H1 (cell line): Measurements from ENCODE around the gene SLC35B4. TPM values are rescaled to one million over a fixed set of nuclear protein-coding genes. Genes with fewer than 3 reads are reported as not detected.
A peak's percentile ranks its signal among the peaks of the same experiment; 100 is the strongest.

Experiments
- CTCF ChIA-PET: fragments of 300-600 bp; sonication (Branson Sonifier 250); formaldehyde crosslinking; loops from one replicate; lab custom pipeline; 2021; ENCODE audit not compliant: partially characterized antibody; lab: Charles Lee
- POLR2A ChIA-PET: fragments of 300-600 bp; sonication (Branson Sonifier 250); formaldehyde crosslinking; loops from one replicate; lab custom pipeline; 2021; ENCODE audit warnings: inconsistent platforms; ENCODE audit not compliant: partially characterized antibody; lab: Charles Lee
- DNase-seq, 2 experiments: peaks; one replicate each; pipeline versions ENCODE4 v3.0.0 to v3.0.0-alpha.2; 2010 to 2022; ENCODE audit warnings: low spot score in 2 of 2, low read depth in 1 of 2, mixed read lengths in 1 of 2
- FAIRE-seq: peaks from 2 replicates; lab custom pipeline; 2011; peaks lifted over from hg19 to GRCh38; lab: Jason Lieb, UNC
- H2AFZ ChIP-seq: 2 replicates; pipeline ENCODE4 v1.8.1; 2012; ENCODE audit warnings: low read length, inconsistent platforms
- H2AK5ac ChIP-seq: 2 replicates; pipeline ENCODE4 v1.6.1; 2013; ENCODE audit warnings: low read depth, low read length
- H2BK120ac ChIP-seq: replicated peaks from 2 replicates; pipeline ENCODE3; 2013; ENCODE audit warnings: low read depth, low read length, inconsistent platforms
- H2BK12ac ChIP-seq: 2 replicates; pipeline ENCODE4 v1.6.1; 2013; ENCODE audit warnings: low read depth, low read length
- H2BK15ac ChIP-seq: 2 replicates; pipeline ENCODE4 v1.6.1; 2013; ENCODE audit warnings: low read length
- H2BK20ac ChIP-seq: 2 replicates; pipeline ENCODE4 v1.6.1; 2013; ENCODE audit warnings: low read length
- H2BK5ac ChIP-seq: 2 replicates; pipeline ENCODE4 v1.6.1; 2013; ENCODE audit warnings: low read depth, low read length
- H3K14ac ChIP-seq: 2 replicates; pipeline ENCODE4 v1.6.1; 2013; ENCODE audit warnings: inconsistent platforms; ENCODE audit not compliant: insufficient read length
- H3K18ac ChIP-seq: 2 replicates; pipeline ENCODE4 v1.6.1; 2013; ENCODE audit warnings: low read length; ENCODE audit errors: extremely low read depth
- H3K23ac ChIP-seq: 2 replicates; pipeline ENCODE4 v1.6.1; 2013; ENCODE audit warnings: inconsistent platforms; ENCODE audit not compliant: insufficient read length
- H3K23me2 ChIP-seq: 2 replicates; pipeline ENCODE4 v1.6.1; 2013; ENCODE audit warnings: low read depth, low read length
- H3K27ac ChIP-seq: 2 replicates; pipeline ENCODE4 v1.6.1; 2011; ENCODE audit warnings: low read depth, low read length, inconsistent platforms
- H3K27me3 ChIP-seq, 4 experiments: replicated peaks in 1 of 4; 1 replicate in 1 of 4; 2 replicates in 3 of 4; pipeline versions ENCODE4 v1.6.1 to v1.8.1; 2011 to 2013; ENCODE audit warnings: low read length in 3 of 4, mild to moderate bottlenecking in 3 of 4, inconsistent platforms in 2 of 4, mixed read lengths in 2 of 4, moderate library complexity in 1 of 4; ENCODE audit not compliant: control insufficient read depth in 3 of 4, insufficient read depth in 3 of 4; ENCODE audit errors: extremely low read depth in 1 of 4
- H3K36me3 ChIP-seq, 4 experiments: 2 replicates each; pipeline versions ENCODE4 v1.6.1 to v1.8.1; 2011 to 2013; ENCODE audit warnings: mild to moderate bottlenecking in 4 of 4, low read length in 3 of 4, moderate library complexity in 2 of 4, control low read depth in 1 of 4, inconsistent platforms in 1 of 4; ENCODE audit not compliant: insufficient read depth in 4 of 4, control insufficient read depth in 2 of 4
- H3K4ac ChIP-seq: replicated peaks from 2 replicates; pipeline ENCODE3; 2013; ENCODE audit warnings: low read length, low read depth, mixed read lengths, inconsistent platforms; ENCODE audit not compliant: insufficient read length
- H3K4me1 ChIP-seq, 4 experiments: replicated peaks in 1 of 4; 1 replicate in 1 of 4; 2 replicates in 3 of 4; pipeline versions ENCODE4 v1.6.1 to v1.8.1; 2011 to 2013; ENCODE audit warnings: low read length in 3 of 4, inconsistent platforms in 2 of 4, mixed read lengths in 1 of 4; ENCODE audit not compliant: insufficient read depth in 4 of 4, control insufficient read depth in 3 of 4
- H3K4me2 ChIP-seq, 2 experiments: 2 replicates each; pipeline versions ENCODE4 v1.6.1 to v1.8.1; 2011 to 2013; ENCODE audit warnings: low read depth in 2 of 2, low read length in 2 of 2, control low read depth in 1 of 2, inconsistent platforms in 1 of 2, mild to moderate bottlenecking in 1 of 2; ENCODE audit not compliant: insufficient read depth in 1 of 2
- H3K4me3 ChIP-seq, 4 experiments: fragments of 200-600, 300-600 bp in 1 of 4; sonication (generic), shearing (Covaris generic), sonication (Bioruptor Twin) in 1 of 4; 2 replicates each; pipeline versions ENCODE4 v1.5.1 to v1.8.1; 2011 to 2016; ENCODE audit warnings: low read length in 4 of 4, low read depth in 3 of 4, control low read depth in 2 of 4, inconsistent platforms in 2 of 4, mild to moderate bottlenecking in 2 of 4, mixed read lengths in 1 of 4, moderate library complexity in 1 of 4; ENCODE audit not compliant: insufficient read depth in 2 of 4; ENCODE audit errors: extremely low read depth in 1 of 4
- H3K56ac ChIP-seq: replicated peaks from 2 replicates; pipeline ENCODE3; 2013; ENCODE audit warnings: low read depth, mild to moderate bottlenecking, mixed read lengths, low read length, inconsistent platforms; ENCODE audit not compliant: insufficient read length
- H3K79me1 ChIP-seq: 2 replicates; pipeline ENCODE4 v1.6.1; 2013; ENCODE audit warnings: low read depth, low read length, control low read depth
- H3K79me2 ChIP-seq, 2 experiments: 2 replicates each; pipeline versions ENCODE4 v1.6.1 to v1.8.1; 2012 to 2013; ENCODE audit warnings: low read length in 2 of 2, mild to moderate bottlenecking in 2 of 2, inconsistent platforms in 1 of 2; ENCODE audit not compliant: insufficient read depth in 2 of 2, control insufficient read depth in 1 of 2
- H3K9ac ChIP-seq, 4 experiments: replicated peaks in 1 of 4; 1 replicate in 1 of 4; 2 replicates in 3 of 4; pipeline versions ENCODE4 v1.6.1 to v1.8.1; 2011 to 2013; ENCODE audit warnings: low read depth in 3 of 4, low read length in 3 of 4, control low read depth in 2 of 4, mild to moderate bottlenecking in 2 of 4, moderate library complexity in 2 of 4, inconsistent platforms in 1 of 4; ENCODE audit errors: extremely low read depth in 1 of 4
- H3K9me3 ChIP-seq, 2 experiments: 2 replicates each; pipeline versions ENCODE4 v1.6.1 to v1.8.1; 2012 to 2013; ENCODE audit warnings: mild to moderate bottlenecking in 2 of 2, moderate library complexity in 2 of 2, control low read depth in 1 of 2, inconsistent platforms in 1 of 2, low read depth in 1 of 2, low read length in 1 of 2, mixed read lengths in 1 of 2; ENCODE audit not compliant: insufficient read depth in 2 of 2
- H4K20me1 ChIP-seq, 2 experiments: replicated peaks in 1 of 2; 2 replicates each; pipeline versions ENCODE3 to v1.8.1; 2011 to 2013; ENCODE audit warnings: inconsistent platforms in 2 of 2, low read length in 2 of 2, mild to moderate bottlenecking in 1 of 2; ENCODE audit not compliant: insufficient read depth in 2 of 2, control insufficient read depth in 1 of 2
- H4K5ac ChIP-seq: 2 replicates; pipeline ENCODE4 v1.6.1; 2013; ENCODE audit warnings: low read length, low read depth, mixed read lengths, inconsistent platforms; ENCODE audit not compliant: insufficient read length
- H4K8ac ChIP-seq: 2 replicates; pipeline ENCODE4 v1.8.0; 2013; ENCODE audit warnings: mild to moderate bottlenecking, moderate library complexity, low read length, inconsistent platforms; ENCODE audit not compliant: insufficient read depth; ENCODE audit errors: extremely low read depth
- H4K91ac ChIP-seq: replicated peaks from 2 replicates; pipeline ENCODE3; 2013; ENCODE audit warnings: low read length, mixed read lengths, inconsistent platforms; ENCODE audit not compliant: insufficient read length
- HDAC6 ChIP-seq: IDR thresholded peaks from one replicate; pipeline ENCODE4 v1.7.1; 2012; ENCODE audit warnings: low read depth, mild to moderate bottlenecking, inconsistent platforms, low read length, moderate library complexity
- POLR2AphosphoS5 ChIP-seq: IDR thresholded peaks from 2 replicates; pipeline ENCODE4 v1.6.1; 2011; ENCODE audit warnings: low read depth, low read length
- WGBS, 2 experiments: shearing (Covaris generic) in 1 of 2; methylation state at CpG; one replicate each; pipeline versions ENCODE4 v1.1.6 to v1.1.7; 2013 to 2015; ENCODE audit warnings: low lambda C conversion rate in 2 of 2, mixed read lengths in 2 of 2, inconsistent platforms in 1 of 2, low coverage in 1 of 2, missing lambda C conversion rate in 1 of 2; ENCODE audit not compliant: insufficient replicate concordance in 2 of 2, insufficient coverage in 1 of 2, insufficient read length in 1 of 2; ENCODE audit errors: extremely low coverage in 1 of 2, missing lambda C conversion rate in 1 of 2; 5-methylcytosine and 5-hydroxymethylcytosine counted together
- long read RNA-seq, 2 experiments: library from RNA in 1 of 2; library from capped mRNA in 1 of 2; stranded (forward); transcript quantifications; one replicate each; pipeline ENCODE4 v2.0.0, GENCODE V29; 2021; ENCODE audit warnings: inconsistent platforms in 1 of 2
- polyA minus RNA-seq, 3 experiments: library from RNA; depleted of rRNA, polyadenylated mRNA; stranded (reverse); fragments of >200 nt; gene quantifications; 1 replicate in 2 of 3; 2 replicates in 1 of 3; pipeline ENCODE4 v1.2.3, GENCODE V29; 2011
- polyA plus RNA-seq, 7 experiments: library from polyadenylated mRNA; depleted of rRNA in 3 of 7; stranded (reverse) in 5 of 7; unstranded in 2 of 7; fragments of >200 nt in 5 of 7; fragments of 200-250 nt in 2 of 7; gene quantifications; 1 replicate in 5 of 7; 2 replicates in 1 of 7; 4 replicates in 1 of 7; pipeline versions ENCODE4 v1.2.1 to v1.2.3, GENCODE V29; 2011 to 2013; ENCODE audit warnings: missing spikeins in 2 of 7, mixed read lengths in 2 of 7
- total RNA-seq: library from RNA; stranded (reverse); fragmentation: NEBNext Ultra II Directional; extraction: Animal tissue kit (Norgen Biotek cat#: 25700); gene quantifications from 2 replicates; pipeline ENCODE4 v1.2.1, GENCODE V29; 2021
- TF ChIP-seq, protein P1 (sequence below): IDR thresholded peaks from 2 replicates; pipeline ENCODE4 v1.6.1; 2011; ENCODE audit warnings: low read length, improper control_type of control experiment
- TF ChIP-seq, protein P2 (sequence below): IDR thresholded peaks from 2 replicates; pipeline ENCODE4 v1.6.1; 2011; ENCODE audit warnings: low read depth, mild to moderate bottlenecking, low read length; ENCODE audit not compliant: insufficient read depth

Gene SLC35B4, protein sequence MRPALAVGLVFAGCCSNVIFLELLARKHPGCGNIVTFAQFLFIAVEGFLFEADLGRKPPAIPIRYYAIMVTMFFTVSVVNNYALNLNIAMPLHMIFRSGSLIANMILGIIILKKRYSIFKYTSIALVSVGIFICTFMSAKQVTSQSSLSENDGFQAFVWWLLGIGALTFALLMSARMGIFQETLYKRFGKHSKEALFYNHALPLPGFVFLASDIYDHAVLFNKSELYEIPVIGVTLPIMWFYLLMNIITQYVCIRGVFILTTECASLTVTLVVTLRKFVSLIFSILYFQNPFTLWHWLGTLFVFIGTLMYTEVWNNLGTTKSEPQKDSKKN
- total RNA-seq (34.6 and 41.5 TPM in 2 replicates), polyA plus RNA-seq (2011; rRNA removed) (25.8 and 28.9 TPM in 2 replicates), polyA minus RNA-seq (2011; rRNA and poly(A)+ RNA removed) (75.3 and 80.9 TPM in 2 replicates)
- 25.7 TPM for polyA plus RNA-seq (2011; cell fraction: cytosol; rRNA removed)
- 33.9 TPM for polyA plus RNA-seq (2011; cell fraction: nucleus; rRNA removed)
- 18.5 to 25.6 TPM (median 20.7 TPM) in 4 replicates for polyA plus RNA-seq (2012, experiment 1 of 2)
- 4.4 TPM for polyA plus RNA-seq (2012, experiment 2 of 2)
- 39.3 TPM for polyA plus RNA-seq (2013, experiment 1 of 2)
- 46.4 TPM for polyA plus RNA-seq (2013, experiment 2 of 2)
- polyA minus RNA-seq (2011; cell fraction: cytosol; rRNA and poly(A)+ RNA removed): 32.2 TPM
- 40.6 TPM for polyA minus RNA-seq (2011; cell fraction: nucleus; rRNA and poly(A)+ RNA removed)
- long read RNA-seq, experiment 1, partial matches to known transcripts: 2 of 39 reads
- long read RNA-seq, experiment 1, other reads (novel, unspliced or antisense): 37 of 39 reads
- long read RNA-seq, experiment 2, full-length matches to known transcripts: 51 of 58 reads
- long read RNA-seq, experiment 2, partial matches to known transcripts: 2 of 58 reads
- long read RNA-seq, experiment 2, other reads (novel, unspliced or antisense): 5 of 58 reads

DNA sequence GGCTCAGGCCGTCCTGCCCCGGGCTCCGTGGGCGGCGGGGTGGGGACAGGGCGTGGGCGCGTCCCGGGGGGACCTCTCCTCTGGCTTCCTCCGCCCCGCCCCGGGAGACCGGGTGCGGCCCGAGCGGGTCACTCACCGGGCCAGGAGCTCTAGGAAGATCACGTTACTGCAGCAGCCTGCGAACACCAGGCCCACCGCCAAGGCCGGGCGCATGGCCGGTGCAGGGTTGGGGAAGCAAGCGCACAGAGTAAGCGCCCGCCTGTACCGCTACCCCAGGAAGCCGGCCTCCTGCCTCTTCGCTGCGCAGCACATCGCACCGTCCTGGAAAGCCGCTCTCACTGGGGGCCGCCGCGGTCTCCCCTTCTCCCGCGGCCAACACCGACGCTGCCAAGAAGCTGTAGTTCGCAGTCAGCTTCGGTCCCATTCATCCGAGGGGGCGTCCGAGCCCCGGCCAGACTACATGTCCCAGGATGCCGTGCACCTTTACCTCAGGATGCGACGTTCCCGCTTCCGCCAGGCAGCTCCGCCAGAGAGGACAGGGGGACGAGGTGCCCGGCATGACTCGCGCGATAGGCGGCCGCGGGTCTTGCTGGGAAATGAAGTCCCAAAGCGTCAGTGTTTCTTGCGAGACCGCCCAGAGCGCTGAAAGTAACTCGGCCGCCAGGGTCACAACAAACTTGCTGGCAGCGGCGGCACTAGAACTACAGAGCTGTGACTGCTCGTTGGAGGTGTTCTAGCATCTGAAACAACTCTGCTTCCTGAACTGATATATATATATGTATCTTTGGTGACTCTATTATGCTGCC, at the start of gene SLC35B4:
TSS of gene SLC35B4 (minus strand) at position 392 of the 806 bp plus-strand sequence. CDS start at position 213, 179 bp downstream.
- H2AFZ ChIP-seq: peak within 1 kb of the TSS; percentile 93
- H3K27ac ChIP-seq: peak within 1 kb of the TSS; percentile 54; the same call in 1 of the 2 replicates
- H3K23me2 ChIP-seq: peaks cover 4% of the 10 kb centered on the region
- peak; percentile 93 to 98 for DNase-seq
- H3K56ac ChIP-seq: peak within 1 kb of the TSS; percentile 71
- 3% methylated on average over 53 of the region's 69 CpGs; no CpG with 5 or more reads in 1 of the 2 experiments for WGBS, 2 experiments
- no peak within 1 kb of the TSS for H3K4ac ChIP-seq
- H4K20me1 ChIP-seq: no peaks in the 10 kb centered on the region
- H4K91ac ChIP-seq: no peak within 1 kb of the TSS
- H3K79me1 ChIP-seq: peaks cover 2% of the 10 kb centered on the region; the same call in 1 of the 2 replicates
- peak within 1 kb of the TSS; percentile 84 to 94 (median 88) for H3K4me3 ChIP-seq
- CTCF ChIA-PET: interaction anchor here (0.8 to 2.2 kb wide), 6 partner anchors 12 to 197 kb away, joined by 3 to 11 read pairs (median 4); partner anchors contain the start of gene LRGUK
- no peak within 1 kb of the TSS for H3K14ac ChIP-seq
- no peak within 1 kb of the TSS for H2BK15ac ChIP-seq
- no peak within 1 kb of the TSS for H3K18ac ChIP-seq
- H2AK5ac ChIP-seq: no peak within 1 kb of the TSS
- H3K4me1 ChIP-seq: no peaks in the 10 kb centered on the region; a peak in 1 of 7 replicates
- H3K27me3 ChIP-seq: no peaks in the 10 kb centered on the region
- peak within 1 kb of the TSS; percentile 67 to 86 (median 72) for H3K9ac ChIP-seq
- H2BK5ac ChIP-seq: peak within 1 kb of the TSS; percentile 44; the same call in 1 of the 2 replicates
- no peak within 1 kb of the TSS for H2BK120ac ChIP-seq
- FAIRE-seq: peak; percentile 78
- H4K8ac ChIP-seq: peak within 1 kb of the TSS; percentile 40
- peaks cover 0 to 24% of the 10 kb centered on the region in 2 experiments; a peak in 2 of 4 replicates for H3K79me2 ChIP-seq
- no peaks in the 10 kb centered on the region for H3K9me3 ChIP-seq
- POLR2A ChIA-PET: interaction anchor here (0.9 to 1.7 kb wide), 2 partner anchors 15 to 28 kb away, joined by 4 to 5 read pairs; no protein-coding TSS in a partner anchor
- H4K5ac ChIP-seq: peak within 1 kb of the TSS; percentile 79
- peak within 1 kb of the TSS; percentile 77 to 95 for H3K4me2 ChIP-seq
- peak within 1 kb of the TSS; percentile 63; the same call in 1 of the 2 replicates for H2BK12ac ChIP-seq
- H2BK20ac ChIP-seq: no peak within 1 kb of the TSS
- no peak within 1 kb of the TSS for H3K23ac ChIP-seq
- H3K36me3 ChIP-seq: peaks cover 0 to 4% (median under 1%) of the 10 kb centered on the region in 4 experiments; a peak in 2 of 8 replicates
- TF ChIP-seq, protein P1, sequence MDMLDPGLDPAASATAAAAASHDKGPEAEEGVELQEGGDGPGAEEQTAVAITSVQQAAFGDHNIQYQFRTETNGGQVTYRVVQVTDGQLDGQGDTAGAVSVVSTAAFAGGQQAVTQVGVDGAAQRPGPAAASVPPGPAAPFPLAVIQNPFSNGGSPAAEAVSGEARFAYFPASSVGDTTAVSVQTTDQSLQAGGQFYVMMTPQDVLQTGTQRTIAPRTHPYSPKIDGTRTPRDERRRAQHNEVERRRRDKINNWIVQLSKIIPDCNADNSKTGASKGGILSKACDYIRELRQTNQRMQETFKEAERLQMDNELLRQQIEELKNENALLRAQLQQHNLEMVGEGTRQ: no peak
- TF ChIP-seq POLR2AphosphoS5 (peak; percentile 59; the same call in 1 of the 2 replicates), HDAC6 (no peak)
- TF ChIP-seq, protein P2, sequence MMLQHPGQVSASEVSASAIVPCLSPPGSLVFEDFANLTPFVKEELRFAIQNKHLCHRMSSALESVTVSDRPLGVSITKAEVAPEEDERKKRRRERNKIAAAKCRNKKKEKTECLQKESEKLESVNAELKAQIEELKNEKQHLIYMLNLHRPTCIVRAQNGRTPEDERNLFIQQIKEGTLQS: peak; percentile 57; the same call in 1 of the 2 replicates
